NCI-H82 (cell line): ENCODE data around the gene HCFC1.
A peak's percentile ranks its signal among the peaks of the same experiment; 100 is the strongest.

Source experiments
- DNase-seq: peaks from one replicate; lab custom pipeline; 2025; lab: John Stamatoyannopoulos, UW

HCFC1 gene

DNA sequence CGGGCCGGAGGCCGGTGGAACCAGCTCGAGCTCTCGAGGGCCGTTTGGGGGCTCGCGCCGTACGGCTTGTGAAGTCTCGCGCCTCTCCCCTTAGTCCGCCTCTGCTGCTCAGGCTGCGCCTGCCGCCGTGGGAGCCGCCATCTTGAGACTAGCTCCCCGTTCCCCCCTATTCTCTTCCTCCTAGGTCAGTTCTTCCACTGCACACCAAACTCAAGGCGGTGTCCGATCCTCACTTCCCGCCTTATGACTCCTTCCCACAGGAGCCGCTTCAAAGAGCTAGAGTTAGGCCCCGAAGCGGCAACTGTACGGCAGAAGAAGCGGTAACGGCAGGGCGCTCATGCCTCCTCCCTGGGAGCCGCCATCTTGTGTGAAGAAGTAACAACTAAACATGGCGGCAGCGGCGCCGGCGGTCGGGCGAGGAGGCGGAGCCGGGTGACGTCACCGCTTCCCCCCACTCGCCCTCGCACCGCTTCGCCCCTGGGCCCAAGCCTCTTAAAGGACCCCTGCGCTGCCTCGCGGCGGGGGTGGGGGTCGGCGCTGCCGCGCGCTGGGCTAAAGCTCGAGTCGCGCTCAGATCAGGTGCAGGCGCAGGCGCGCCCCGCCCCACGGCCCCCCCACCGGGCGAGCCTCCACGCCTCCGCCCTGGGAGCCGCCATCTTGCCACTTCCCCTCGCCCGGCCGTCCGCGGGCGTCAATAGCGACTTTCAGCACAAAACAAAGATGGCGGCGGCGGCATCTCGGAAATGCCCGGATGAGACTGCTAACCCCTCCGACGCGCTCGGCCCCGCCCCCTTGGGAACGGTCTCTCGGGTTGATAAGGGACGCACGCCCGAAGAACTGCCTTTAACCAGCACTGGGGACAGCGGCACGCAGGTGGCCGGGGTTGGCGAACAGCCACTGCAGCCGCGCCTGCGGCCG, at the start of gene HCFC1:
TSS of gene HCFC1 (minus strand) at position 369 of the 918 bp plus-strand sequence. CDS start 978 bp downstream, outside the sequence.
- DNase-seq = peak; percentile 98

- DNase-seq = no peak
These were observed 49.6 kb upstream of the HCFC1 start for GRCh38 chrX:154021131-154021611.

DNA sequence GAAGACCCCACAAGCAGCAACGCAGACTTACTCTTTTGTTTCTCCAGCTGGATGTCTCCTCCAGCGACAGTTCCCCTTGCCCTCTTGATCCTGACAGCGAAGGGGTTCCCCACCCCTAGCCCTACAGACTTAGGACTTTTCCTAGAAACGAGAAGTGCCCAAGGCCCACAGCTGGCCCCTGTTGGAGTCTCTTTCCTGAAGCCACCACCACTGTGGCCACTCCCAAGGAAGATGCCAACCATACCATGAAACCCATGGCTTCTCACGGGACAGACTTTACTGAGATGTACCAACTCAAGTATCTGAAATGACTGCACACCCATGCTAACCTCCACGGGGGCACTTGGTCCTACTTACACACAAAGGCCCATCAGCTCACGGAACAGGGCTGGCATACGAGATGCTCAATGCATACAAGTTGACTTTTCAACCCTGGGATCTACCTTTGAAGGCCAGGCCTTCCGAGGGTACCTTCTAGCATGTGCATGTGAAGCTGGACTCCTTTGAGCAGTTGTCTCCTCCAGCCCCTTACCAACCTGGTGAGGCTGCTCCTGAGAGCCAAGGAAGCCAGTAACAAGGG, 49.0 kb upstream of the HCFC1 start:
- DNase-seq = no peak

DNA sequence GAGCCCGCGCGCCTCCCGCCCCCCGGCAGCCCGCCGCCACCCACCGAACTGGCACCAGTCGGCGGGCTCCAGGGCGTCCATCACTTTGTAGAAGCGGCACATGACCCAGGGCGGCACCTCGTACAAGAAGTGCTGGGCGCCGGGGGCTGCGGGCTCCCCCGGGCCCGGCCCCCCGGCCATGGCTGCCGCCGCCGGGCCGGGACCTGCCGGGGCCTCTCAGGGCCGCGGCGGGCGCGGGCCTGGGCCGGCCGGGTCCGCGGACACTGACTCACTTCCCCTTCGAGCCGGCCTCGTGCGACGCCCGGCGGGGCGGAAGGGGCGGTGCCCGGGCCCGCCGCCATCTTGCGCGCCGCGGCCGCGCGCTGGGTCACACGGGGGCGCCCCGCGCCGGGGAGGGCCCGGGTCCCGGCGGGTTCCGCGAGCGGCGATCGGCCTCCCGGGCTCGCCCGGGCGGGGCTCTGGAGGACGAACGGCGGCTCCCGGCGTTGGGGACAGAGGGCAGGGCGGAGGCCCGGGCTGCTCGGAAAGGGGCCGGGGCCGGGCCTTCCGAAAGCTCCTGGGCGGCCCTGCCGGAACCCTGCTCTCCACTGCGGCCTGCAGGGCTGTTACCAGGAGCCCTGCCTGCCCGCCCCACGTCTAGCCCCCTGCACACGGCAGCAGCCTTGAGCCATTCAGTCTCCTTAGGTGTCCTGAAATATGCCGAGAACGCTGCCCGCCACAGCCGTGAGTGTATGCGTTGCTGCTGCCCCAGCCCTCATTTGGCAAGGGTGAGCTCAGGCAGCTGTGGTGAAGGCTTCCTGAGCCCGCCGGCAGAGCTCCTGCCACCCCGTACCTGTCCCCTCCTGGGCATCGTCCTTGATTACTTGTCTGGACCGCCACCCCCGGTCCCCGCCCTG, 48.3 kb upstream of the HCFC1 start, which contains the start of gene IRAK1:
TSS of gene IRAK1 (minus strand) at position 270 of the 896 bp plus-strand sequence. CDS start at position 180, 90 bp downstream.
- DNase-seq = peak; percentile 62

DNA sequence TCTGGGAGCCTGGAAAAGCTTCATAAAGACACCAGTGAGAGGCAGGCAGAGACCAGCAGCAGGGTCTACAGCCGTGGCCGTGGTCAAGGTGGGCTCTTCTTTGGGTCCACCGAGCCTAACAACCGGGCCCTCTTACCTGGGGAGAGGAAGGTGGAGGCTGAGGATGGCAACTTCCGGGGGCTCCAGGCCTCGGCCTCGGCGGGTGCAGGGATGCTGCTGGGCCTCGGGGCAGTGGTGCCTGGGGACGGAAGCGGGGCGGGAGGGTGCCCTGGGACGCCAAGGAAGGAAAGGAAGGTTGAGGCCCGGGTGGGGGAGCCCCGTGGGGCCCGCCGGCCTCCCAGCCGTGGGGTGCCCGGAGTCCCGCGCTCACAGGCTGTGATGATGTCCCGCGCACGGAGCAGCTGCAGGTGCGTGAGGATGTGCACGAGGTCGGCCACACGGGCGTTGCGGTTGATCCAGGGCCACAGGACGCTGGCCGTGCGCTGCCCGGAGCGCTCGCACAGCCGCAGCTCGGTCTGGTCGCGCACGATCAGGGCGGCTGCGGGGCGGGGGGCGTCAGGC, 47.5 kb upstream of the HCFC1 start:
- peak; percentile 28 for DNase-seq

DNA sequence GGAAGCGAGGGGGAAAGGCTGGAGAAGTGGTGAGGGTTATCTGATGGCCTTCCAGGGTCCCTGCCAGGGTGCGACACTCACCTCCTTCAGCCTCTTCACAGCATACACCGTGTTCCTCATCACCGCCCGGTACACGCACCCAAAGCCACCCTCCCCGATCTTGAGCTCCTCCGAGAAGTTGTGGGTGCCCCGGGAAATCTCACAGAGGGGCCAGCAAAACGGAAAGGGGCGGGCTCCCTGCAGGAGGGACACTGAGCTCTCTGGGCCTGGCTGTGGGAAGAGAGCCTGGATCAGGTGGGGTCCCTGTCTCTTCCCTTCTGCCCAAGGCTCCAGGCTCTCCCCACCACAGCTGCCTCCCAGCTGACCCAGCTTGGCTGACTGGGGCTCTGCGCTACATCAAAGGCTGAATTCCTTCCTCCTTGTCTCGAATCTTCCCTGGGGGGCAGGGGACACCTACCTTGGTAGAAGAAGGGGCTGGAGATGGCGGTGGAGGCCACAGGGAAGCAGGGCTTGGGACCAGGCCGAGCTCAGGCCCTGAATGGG, 47.0 kb upstream of the HCFC1 start:
- DNase-seq = no peak

DNA sequence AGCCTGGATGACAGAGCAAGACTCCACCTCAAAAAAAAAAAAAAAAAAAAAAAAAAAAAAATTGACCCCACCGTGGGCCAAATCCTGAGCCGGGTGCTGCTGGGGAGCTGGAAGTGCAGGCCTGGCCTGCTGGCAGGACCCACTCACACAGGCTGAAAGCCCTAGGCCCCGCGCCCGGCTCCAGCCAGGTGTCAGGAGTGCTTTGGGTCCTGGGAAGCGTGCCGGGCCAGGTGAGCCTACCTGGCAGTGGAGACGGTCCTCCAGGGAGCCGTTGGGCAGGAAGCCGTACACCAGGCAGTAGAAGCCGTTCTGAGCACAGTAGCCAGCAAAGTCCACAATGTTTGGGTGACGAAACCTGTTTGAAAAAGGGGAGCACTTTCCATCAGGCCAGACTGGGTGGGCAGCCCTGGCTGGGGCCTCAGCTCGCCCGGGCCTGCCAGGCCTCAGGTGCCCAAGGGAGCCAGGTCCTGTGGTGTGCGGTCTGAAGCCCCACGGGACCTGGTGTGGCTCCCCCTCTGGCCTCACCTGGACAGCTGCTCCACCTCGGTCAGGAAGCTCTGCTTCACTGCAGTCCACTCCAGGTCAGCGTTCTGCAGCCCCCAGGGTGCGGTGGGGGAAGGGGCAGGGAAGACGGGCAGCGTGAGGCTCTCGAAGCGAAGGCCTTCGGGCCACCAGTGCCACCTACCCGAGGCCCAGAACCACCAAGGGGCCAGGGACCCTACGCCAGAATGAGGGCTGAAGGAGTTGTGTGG, 46.3 kb upstream of the HCFC1 start:
- DNase-seq = no peak

DNA sequence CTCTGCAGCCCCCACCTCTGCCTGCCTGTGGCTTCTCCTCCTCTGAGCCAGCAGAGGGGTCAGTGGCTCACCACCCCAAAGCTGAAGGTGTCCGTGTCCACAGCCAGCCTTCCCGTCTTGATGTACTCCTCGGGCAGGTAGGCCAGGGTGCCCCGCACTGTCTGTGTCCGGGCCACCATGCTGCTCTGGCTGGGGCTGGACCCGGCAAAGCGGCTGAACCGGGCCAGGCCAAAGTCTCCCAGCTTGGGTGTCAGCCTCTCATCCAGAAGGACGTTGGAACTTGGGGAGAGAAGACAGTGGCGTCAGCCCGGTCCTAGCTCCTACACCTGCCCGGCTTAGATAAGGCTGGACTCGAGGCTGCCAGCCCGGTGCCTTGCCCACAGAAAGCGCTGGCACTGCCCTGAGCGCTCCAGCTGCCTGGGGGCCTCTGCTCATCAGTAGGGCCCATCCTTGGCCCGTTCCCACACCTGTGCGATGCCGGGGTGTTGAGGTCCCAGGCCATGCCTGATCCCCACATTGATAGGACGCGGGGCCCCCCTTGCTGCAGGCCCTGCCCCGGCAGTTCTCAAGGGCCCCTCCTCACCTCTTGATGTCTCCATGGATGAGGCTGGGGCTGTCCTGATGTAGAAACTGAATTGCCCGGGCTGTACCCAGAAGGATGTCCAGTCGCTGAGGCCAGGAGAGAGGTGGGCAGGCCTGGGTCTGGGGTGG, 44.9 kb upstream of the HCFC1 start:
- no peak for DNase-seq

DNA sequence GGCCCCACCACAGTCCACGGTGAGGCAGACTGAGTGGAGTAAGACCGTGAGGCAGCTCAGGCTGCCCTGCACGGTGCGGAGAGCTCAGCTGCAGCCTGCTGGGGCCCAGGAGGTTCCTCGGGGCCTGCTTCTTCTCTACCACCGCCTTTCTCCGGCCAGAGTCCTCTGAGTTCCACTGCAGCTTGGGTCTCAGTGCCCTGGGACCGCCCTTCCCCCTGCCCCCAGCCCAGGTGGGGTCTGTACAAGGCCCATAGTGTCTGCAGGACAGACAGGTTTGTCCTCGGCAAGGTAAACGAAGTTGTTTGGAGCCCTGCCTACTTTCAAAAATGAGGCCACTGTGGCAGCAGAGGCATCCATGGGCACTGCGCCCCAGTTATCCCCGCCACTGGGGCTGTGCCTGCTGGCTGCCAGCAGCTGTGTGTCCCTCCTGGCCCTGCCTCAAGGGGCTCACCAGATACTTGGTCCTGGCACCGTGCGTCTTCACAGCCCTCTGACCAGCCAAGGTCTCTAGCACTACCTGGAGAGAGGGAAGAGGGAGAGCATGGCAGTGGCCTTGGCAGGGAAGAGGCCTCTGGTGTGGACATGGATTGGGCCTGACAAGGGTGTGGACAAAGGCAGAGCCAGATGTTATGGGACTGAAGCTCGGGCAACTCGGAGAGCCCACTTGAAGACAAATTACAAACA, 44.1 kb upstream of the HCFC1 start:
- DNase-seq = no peak

- DNase-seq = no peak
These were observed 43.1 kb upstream of the HCFC1 start for GRCh38 chrX:154014429-154015380.

DNA sequence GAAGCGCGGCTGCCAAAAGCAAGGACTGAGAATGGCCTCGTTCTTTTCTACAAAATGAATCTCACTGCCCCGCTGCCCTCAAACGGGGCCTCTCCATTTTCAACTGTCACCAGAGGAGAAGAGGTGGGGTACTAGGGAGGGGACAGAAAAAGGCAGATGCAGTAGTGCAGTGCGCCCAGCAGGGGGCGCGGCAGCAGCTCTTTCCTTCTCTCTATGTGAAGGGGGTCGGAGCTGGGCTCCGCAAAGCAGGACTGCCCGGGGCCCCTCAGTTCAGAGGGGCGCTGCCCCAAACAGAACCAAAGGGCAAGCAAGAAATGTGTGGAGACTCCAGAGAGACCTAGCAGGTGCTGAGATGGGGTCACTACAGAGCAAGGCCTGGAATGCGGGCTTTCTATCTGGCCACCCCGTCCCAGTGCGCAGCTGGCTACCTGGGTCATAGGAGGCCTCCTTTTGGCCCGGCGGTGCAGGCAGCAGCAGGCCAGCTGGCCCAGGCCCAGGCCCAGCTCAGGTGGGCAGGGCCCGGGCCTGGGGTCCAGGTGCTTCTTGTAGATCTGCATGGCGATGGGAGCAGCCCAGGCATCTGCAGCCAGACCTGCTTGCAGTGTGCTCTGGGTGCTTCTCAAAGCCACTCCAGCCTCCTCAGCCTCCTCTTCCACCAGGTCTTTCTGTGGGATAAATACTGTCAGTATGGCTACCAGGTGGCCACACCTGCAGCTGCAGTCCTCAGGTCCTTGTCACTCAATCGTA, 42.2 kb upstream of the HCFC1 start:
- DNase-seq = peak; percentile 75

DNA sequence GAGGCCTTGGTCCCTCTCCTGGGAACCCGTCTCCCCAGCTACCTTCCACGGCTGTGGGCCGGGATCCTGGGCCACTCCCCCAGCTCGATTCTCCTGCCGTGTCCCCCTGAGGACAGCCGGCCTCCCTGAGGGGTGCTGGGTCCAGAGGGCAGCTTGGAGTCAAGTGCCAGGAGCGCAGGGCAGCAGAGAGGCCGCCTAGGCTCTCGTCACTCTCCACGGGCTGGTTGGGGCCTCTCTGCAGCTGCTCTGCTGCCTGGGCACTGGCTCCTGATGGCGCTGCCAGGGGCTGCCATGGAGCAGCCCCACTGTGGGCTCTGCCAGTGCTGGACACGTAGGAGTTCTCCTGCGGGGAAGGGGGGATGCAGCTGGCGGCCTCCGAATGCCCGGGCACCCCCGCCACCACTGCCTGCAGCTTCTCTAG, 41.4 kb upstream of the HCFC1 start:
- DNase-seq = no peak

DNA sequence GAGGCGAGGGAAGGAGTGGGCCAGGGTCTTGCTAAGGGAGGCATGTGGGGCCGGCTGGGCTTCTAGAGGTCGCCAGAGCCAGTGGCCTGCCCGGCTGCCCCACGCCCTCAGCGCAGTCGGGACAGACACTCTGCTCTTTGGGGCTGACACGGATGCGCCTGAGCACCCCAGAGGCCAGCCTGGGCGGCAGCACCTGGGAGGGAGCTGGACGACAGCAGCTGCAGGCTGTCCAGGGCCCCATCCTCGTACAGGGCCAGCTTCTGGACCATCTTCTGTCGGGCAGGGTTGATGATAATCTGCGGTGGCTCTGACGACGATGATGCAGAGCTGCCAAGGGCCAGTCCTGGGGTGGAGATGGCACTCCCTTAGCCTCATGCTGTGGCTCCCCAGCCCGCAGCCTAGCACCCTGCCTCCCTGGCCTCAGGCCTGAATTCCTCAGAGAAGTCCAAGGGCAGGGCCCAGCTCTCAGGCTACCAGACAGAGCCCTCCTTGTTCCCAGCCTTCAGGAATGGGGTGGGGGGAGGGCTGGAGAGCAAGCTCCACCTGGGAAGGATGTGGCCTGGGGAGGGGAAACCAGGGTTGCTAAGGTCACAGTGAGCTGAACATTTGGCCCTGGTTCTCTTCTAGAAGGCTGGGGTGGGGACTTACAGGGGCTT, 40.8 kb upstream of the HCFC1 start:
- DNase-seq = no peak

- DNase-seq = no peak
These were observed 40.0 kb upstream of the HCFC1 start for GRCh38 chrX:154011376-154012335.

GRCh38 chrX:154010330-154011087, 38.9 kb upstream of the HCFC1 start:
- DNase-seq = no peak
